Measurements from ENCODE around the gene FGD5.

Gene FGD5

GRCh38 chr3:14853271-14853951 is 34.6 kb downstream of the FGD5 start:
- no peak for DNase-seq

DNA sequence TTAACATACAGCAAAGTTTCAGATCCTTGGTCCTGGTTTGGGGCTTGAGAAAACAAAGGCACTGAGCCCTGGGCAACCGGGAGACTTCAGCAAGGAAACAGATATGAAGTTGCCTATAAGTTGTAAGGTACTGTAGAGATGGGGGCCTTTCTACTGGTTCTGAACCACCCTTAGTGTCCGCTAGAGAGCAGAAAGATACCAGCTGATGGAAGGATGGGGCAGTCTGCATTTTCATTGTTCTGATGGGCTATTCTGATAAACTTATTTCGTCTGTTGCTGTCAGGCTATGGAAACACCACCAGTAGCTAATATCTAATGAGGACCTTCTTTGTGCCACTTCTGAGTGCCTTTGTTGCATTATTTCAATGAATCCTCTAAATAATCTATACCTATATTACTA is 38.7 kb downstream of the FGD5 start:
- DNase-seq, result no peak

- no peak for DNase-seq
Measured at GRCh38 chr3:14858105-14858504, 39.3 kb downstream of the FGD5 start.

GRCh38 chr3:14859880-14860279 is 41.1 kb downstream of the FGD5 start:
- no peak for DNase-seq

GRCh38 chr3:14861031-14861430 is 42.3 kb downstream of the FGD5 start:
- no peak for DNase-seq

DNA sequence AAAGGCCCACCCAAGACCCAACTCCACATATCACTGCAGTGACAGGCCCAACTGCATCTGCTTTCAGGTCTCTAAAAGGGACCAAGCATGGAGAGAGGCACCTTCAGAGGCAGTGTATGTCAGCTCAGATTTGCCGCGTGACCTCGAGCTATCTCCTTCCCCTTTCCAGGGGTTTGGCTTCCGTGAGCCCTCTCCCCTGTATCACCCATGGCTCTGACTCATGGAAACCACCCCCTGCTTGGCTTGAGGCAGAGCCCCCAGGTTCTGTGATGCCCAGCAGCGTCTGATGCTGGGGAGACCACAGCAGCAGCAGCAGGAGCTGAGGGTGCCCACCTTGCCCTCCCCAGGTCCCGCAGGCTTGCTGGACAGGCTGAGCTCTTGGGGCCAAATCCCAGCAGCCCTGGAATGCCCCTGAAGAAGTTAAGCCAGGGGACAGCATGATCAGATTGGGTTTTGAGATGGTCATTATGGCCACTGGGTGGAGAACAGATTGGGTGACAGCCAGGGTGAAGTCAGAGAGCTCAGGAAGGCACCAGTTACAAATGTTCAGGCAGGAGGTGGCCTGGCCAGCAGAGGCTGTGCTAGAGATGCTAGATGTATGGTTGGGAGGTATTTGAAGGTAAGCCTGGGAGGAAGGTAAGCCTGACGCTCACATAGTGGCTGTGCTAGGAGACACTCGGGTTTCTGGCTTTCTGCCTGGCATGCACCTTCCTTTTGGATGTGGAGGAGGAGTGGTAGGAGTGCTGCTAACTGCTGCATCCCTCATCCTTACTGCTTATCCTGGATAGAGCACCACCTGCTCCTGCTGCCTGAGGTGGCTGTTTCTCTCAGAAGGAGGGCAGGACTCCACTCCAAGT is 42.9 kb downstream of the FGD5 start:
- no peak for DNase-seq

DNA sequence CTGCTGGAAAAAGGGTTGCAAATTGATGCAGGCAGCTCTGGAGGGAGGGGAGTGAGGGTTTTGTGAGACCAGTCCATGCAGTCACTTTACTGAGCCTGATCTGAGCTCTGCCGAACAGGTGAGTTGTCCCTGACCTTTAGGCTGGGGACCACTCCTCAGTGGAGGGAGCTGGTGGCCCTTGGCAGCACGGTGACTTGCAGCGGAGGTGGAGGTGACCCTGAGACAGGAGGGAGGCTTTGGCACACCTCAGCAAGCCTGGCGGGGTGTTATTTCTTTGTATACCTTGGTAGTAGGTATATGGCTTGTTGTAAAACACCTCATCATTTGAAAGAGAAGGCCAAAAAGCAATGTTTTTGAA is 43.5 kb downstream of the FGD5 start:
- DNase-seq, result no peak

GRCh38 chr3:14862661-14863230 is 44.0 kb downstream of the FGD5 start:
- DNase-seq, result no peak

GRCh38 chr3:14863333-14864100 is 44.8 kb downstream of the FGD5 start:
- DNase-seq, result no peak

GRCh38 chr3:14864131-14864530 is 45.4 kb downstream of the FGD5 start:
- DNase-seq, result no peak

DNA sequence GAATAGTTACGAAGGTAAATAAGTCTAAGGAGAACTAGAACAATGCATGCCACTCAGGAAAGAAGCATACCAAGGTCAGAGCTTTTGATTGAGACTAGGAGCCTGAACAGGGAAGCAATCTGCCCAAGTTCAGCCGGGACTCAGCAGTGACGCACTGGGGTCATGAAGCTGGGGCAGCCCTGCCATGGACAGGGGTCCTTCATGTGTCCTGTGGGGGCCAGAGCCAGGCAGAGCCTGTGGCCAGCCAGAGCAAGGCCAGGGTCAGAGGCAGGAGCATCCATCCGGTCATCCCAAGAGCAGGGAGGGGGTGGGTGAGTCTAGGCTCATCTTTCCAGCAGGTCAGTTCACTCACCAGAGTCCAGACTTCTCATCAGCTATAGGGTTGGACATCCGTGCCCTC is 47.9 kb downstream of the FGD5 start:
- no peak for DNase-seq

GRCh38 chr3:14867936-14868570 is 49.3 kb downstream of the FGD5 start:
- no peak for DNase-seq

GRCh38 chr3:14869917-14870782 is 51.4 kb downstream of the FGD5 start:
- no peak for DNase-seq

GRCh38 chr3:14870783-14871060 is 52.0 kb downstream of the FGD5 start:
- no peak for DNase-seq

DNA sequence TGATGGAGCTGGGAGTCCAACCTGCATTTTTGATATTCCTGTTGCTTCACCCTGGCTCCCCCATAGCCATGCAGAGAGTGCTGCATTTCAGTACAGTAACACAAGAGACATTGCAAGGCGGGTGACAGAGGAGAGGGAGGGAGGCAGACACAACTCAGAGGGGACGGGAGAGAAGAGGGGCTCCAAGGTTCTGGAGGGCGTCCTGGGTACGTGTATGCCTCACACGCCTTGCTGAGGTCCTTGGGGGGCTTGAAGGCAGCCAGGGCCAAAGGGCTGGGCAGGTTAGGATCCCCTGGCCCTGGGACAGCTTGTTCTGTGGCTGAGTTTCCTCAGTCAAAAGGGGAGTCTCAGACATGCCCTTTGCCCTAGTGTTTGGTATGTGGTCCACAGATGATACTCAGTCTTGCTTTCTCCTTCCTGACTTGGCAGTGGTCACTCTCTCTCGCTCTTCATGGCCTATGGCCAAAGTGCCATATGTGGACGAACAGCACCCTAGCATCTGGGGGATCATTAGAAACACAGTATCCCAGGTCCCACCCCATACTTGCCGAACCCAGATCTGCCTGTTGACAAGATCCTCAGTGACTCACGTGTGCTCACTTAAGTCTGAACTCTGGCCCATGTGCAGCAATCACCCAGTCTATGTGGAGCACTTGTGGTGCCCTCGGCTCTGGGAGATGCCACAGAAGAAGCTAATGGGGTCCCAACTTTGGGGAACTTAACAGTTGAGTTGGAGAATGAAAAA is 52.9 kb downstream of the FGD5 start:
- no peak for DNase-seq

- no peak for DNase-seq
Measured at GRCh38 chr3:14872706-14873105, 53.9 kb downstream of the FGD5 start.

DNA sequence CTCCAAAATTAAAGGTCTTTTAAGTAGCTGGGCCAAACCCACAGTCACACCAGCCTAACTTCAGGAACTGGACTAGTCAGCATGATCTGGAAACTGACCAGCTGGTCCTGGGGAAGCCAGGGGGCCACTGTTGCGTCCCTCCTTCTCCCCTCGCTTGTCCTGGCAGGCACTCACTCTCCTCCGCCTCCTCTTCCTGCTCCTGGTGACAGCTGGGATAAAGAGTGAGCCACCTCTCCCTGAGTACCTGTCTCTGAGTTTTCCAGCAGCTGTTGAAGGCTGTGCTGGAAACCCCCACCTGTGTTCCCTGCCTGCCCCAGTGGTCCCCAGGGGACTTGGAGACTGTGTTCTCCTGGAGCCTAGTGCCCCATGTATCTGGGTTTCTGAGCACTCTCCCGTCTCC is 56.0 kb downstream of the FGD5 start:
- no peak for DNase-seq

GRCh38 chr3:14875411-14876175 is 56.8 kb downstream of the FGD5 start:
- DNase-seq, result no peak

- no peak for DNase-seq
Measured at GRCh38 chr3:14876921-14877333, 58.2 kb downstream of the FGD5 start.

- DNase-seq, result no peak
Measured at GRCh38 chr3:14877469-14877868, 58.7 kb downstream of the FGD5 start.
